Smooth muscle cell (in vitro differentiated cells): ENCODE measurements around the gene PARD3. TPM values are rescaled to one million over a fixed set of nuclear protein-coding genes. Genes with fewer than 3 reads are reported as not detected.
"Not testable (repeated sequence)": the region's sequence is repeated elsewhere in the genome, so short reads cannot be mapped to it uniquely, and the experiment has no call there.

Source experiments
- DNase-seq: peaks from one replicate; lab custom pipeline; 2025; ENCODE audit not compliant: unreplicated experiment; lab: John Stamatoyannopoulos, UW
- H2AFZ ChIP-seq: fragments of 200-600 bp; sonication (generic); 2 replicates; pipeline ENCODE4 v1.6.0; 2016; ENCODE audit warnings: antibody characterized with exemption, low read depth, mild to moderate bottlenecking
- H3F3A ChIP-seq: fragments of 200-600 bp; sonication (generic); 2 replicates; pipeline ENCODE4 v1.6.0; 2017; ENCODE audit warnings: antibody characterized with exemption, low read depth
- H3K27ac ChIP-seq: fragments of 200-600 bp; sonication (generic); 2 replicates; pipeline ENCODE4 v1.5.1; 2016; ENCODE audit warnings: low read depth, mild to moderate bottlenecking
- H3K27me3 ChIP-seq: fragments of 200-600 bp; sonication (generic); 2 replicates; pipeline ENCODE4 v1.6.1; 2016; ENCODE audit warnings: low read depth, mild to moderate bottlenecking
- H3K36me3 ChIP-seq: fragments of 200-600 bp; sonication (generic); 2 replicates; pipeline ENCODE4 v1.5.1; 2016; ENCODE audit warnings: low read depth
- H3K4me1 ChIP-seq: fragments of 200-600 bp; sonication (generic); 2 replicates; pipeline ENCODE4 v1.5.1; 2016; ENCODE audit warnings: low read depth
- H3K4me2 ChIP-seq: fragments of 200-600 bp; sonication (generic); 2 replicates; pipeline ENCODE4 v1.6.0; 2016; ENCODE audit warnings: mild to moderate bottlenecking
- H3K4me3 ChIP-seq: fragments of 200-600 bp; sonication (generic); 2 replicates; pipeline ENCODE4 v1.5.1; 2016; ENCODE audit warnings: mild to moderate bottlenecking
- H3K79me2 ChIP-seq: fragments of 200-600 bp; sonication (generic); 2 replicates; pipeline ENCODE4 v1.6.0; 2016; ENCODE audit warnings: low read depth, mild to moderate bottlenecking
- H3K9ac ChIP-seq: fragments of 200-600 bp; sonication (generic); 2 replicates; pipeline ENCODE4 v1.6.0; 2016; ENCODE audit warnings: low read depth
- H3K9me3 ChIP-seq: fragments of 200-600 bp; sonication (generic); replicated peaks from 2 replicates; pipeline ENCODE4 v1.5.1; 2016; ENCODE audit warnings: low read depth
- H4K20me1 ChIP-seq: fragments of 200-600 bp; sonication (generic); 2 replicates; pipeline ENCODE4 v1.6.0; 2016; ENCODE audit warnings: low read depth
- WGBS: methylation state at CpG from one replicate; pipeline ENCODE4 v1.1.7; 2016; ENCODE audit warnings: low lambda C conversion rate; 5-methylcytosine and 5-hydroxymethylcytosine counted together
- polyA plus RNA-seq: library from polyadenylated mRNA; unstranded; fragments of >200 nt; fragmentation: Nextera tagmentation; extraction: Ambion mirVana; gene quantifications from 2 replicates; pipeline ENCODE4 v1.2.1, GENCODE V29; 2016
- total RNA-seq: library from RNA; depleted of rRNA; stranded (reverse); fragments of >200 nt; gene quantifications from 2 replicates; pipeline ENCODE4 v1.2.3, GENCODE V29; 2014
- TF ChIP-seq, protein P1 (sequence below): fragments of 200-600 bp; sonication (generic); IDR thresholded peaks from 2 replicates; pipeline ENCODE4 v1.5.1; 2017; ENCODE audit warnings: borderline replicate concordance, mild to moderate bottlenecking, antibody characterized with exemption; ENCODE audit not compliant: insufficient read depth, poor library complexity, severe bottlenecking

Gene PARD3
- total and polyA plus RNA-seq, 2 experiments from 2014 or later, result 17.5 to 26.0 TPM

- peaks cover 48% of the 10 kb centered on the region for H3K79me2 ChIP-seq
- no peak overlapping the region for H3K4me3 ChIP-seq
- no peaks in the 10 kb centered on the region for H3K27me3 ChIP-seq
- no peaks in the 10 kb centered on the region for H3K4me1 ChIP-seq
- TF ChIP-seq, protein P1, sequence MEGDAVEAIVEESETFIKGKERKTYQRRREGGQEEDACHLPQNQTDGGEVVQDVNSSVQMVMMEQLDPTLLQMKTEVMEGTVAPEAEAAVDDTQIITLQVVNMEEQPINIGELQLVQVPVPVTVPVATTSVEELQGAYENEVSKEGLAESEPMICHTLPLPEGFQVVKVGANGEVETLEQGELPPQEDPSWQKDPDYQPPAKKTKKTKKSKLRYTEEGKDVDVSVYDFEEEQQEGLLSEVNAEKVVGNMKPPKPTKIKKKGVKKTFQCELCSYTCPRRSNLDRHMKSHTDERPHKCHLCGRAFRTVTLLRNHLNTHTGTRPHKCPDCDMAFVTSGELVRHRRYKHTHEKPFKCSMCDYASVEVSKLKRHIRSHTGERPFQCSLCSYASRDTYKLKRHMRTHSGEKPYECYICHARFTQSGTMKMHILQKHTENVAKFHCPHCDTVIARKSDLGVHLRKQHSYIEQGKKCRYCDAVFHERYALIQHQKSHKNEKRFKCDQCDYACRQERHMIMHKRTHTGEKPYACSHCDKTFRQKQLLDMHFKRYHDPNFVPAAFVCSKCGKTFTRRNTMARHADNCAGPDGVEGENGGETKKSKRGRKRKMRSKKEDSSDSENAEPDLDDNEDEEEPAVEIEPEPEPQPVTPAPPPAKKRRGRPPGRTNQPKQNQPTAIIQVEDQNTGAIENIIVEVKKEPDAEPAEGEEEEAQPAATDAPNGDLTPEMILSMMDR, result no peak
- H4K20me1 ChIP-seq, result peaks cover 61% of the 10 kb centered on the region
- H3F3A ChIP-seq, result no peaks in the 10 kb centered on the region
- WGBS, result 64% methylated on average over 4 of the region's 4 CpGs
- H3K9me3 ChIP-seq, result no peaks in the 10 kb centered on the region
- DNase-seq, result no peak
- no peak overlapping the region for H3K9ac ChIP-seq
- no peaks in the 10 kb centered on the region for H3K36me3 ChIP-seq
- H3K27ac ChIP-seq, result peak overlapping the region; percentile 45
- H2AFZ ChIP-seq, result no peak overlapping the region
- peak overlapping the region; percentile 32 for H3K4me2 ChIP-seq
Observed at GRCh38 chr10:34710391-34710751, 104.7 kb downstream of the PARD3 start.

GRCh38 chr10:34709637-34710390 lies 105.3 kb downstream of the PARD3 start:
- Histone ChIP-seq H3K79me2 (peaks cover 43% of the 10 kb centered on the region), H3K4me3 (no peak overlapping the region), H3K36me3 (no peaks in the 10 kb centered on the region), H3K9ac (no peak overlapping the region), H3K9me3 (no peaks in the 10 kb centered on the region), H3F3A (no peaks in the 10 kb centered on the region), H4K20me1 (peaks cover 58% of the 10 kb centered on the region), H2AFZ (no peak overlapping the region), H3K4me1 (no peaks in the 10 kb centered on the region), H3K27me3 (no peaks in the 10 kb centered on the region), H3K4me2 (no peak overlapping the region), H3K27ac (peak overlapping the region; percentile 45)
- no peak for DNase-seq
- TF ChIP-seq, protein P1, result no peak
- 84% methylated on average over 8 of the region's 8 CpGs for WGBS

DNA sequence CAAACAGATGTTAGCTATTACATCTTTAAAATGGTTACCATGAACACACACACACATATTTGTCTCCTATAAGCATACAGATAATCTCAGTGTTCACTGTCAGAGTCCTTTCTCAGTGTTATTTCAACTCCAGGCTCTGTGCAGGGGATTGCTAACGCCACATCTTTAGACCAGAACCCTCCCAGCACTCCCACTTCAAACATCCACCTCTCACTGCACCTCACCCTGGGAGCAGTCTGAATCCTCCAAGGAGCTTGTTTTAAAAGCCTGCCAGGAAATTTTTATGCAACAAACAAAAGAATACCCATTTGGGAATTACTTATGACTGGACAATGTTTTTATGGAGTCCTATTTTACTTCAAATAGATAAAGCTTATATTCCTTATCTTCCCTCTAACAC lies 107.4 kb downstream of the PARD3 start:
- no peak overlapping the region for H3K27ac ChIP-seq
- H3K4me3 ChIP-seq, result no peak overlapping the region
- TF ChIP-seq, protein P1, result no peak
- no peaks in the 10 kb centered on the region for H3F3A ChIP-seq
- H3K4me1 ChIP-seq, result peaks cover 2% of the 10 kb centered on the region
- H3K79me2 ChIP-seq, result peaks cover 28% of the 10 kb centered on the region
- H3K9me3 ChIP-seq, result no peaks in the 10 kb centered on the region
- no peaks in the 10 kb centered on the region for H3K27me3 ChIP-seq
- no peak for DNase-seq
- peaks cover 47% of the 10 kb centered on the region for H4K20me1 ChIP-seq
- no peak overlapping the region for H3K9ac ChIP-seq
- peak overlapping the region; percentile 60 for H3K4me2 ChIP-seq
- no peaks in the 10 kb centered on the region for H3K36me3 ChIP-seq
- H2AFZ ChIP-seq, result no peak overlapping the region
- 22% methylated on average over 1 of the region's 1 CpG for WGBS

- not testable (repeated sequence) for H3K36me3 ChIP-seq, H3K9ac ChIP-seq, H3F3A ChIP-seq, H3K4me3 ChIP-seq, H3K27me3 ChIP-seq, DNase-seq, H3K9me3 ChIP-seq, H3K4me2 ChIP-seq, H3K4me1 ChIP-seq, H3K27ac ChIP-seq, H2AFZ ChIP-seq
- peaks cover 27% of the 10 kb centered on the region for H3K79me2 ChIP-seq
- peaks cover 43% of the 10 kb centered on the region for H4K20me1 ChIP-seq
- WGBS, result 98% methylated on average over 4 of the region's 4 CpGs
Observed at GRCh38 chr10:34706992-34707391, 108.1 kb downstream of the PARD3 start.
